Fibroblast of the aortic adventitia (primary cell): Measurements from ENCODE around the gene PNMA3. TPM values are rescaled to one million over a fixed set of nuclear protein-coding genes. Genes with fewer than 3 reads are reported as not detected.
"Not testable (repeated sequence)": the region's sequence is repeated elsewhere in the genome, so short reads cannot be mapped to it uniquely, and the experiment has no call there.

Experiments
- DNase-seq: peaks from one replicate; pipeline ENCODE4 v3.0.0-alpha.2; 2010; ENCODE audit warnings: low read depth
- H3K4me3 ChIP-seq: 2 replicates; pipeline ENCODE4 v1.5.1; 2011; ENCODE audit warnings: low read depth, mild to moderate bottlenecking, control low read depth, low read length, moderate library complexity
- CTCF ChIP-seq: IDR thresholded peaks from 2 replicates; pipeline ENCODE4 v1.5.1; 2011; ENCODE audit warnings: mild to moderate bottlenecking, low read length, control low read depth, inconsistent platforms; ENCODE audit not compliant: insufficient read depth
- total RNA-seq: library from RNA; depleted of rRNA; stranded (reverse); fragments of >200 nt; gene quantifications from 2 replicates; pipeline ENCODE4 v1.2.3, GENCODE V29; 2012; ENCODE audit warnings: low replicate concordance

PNMA3 gene
- total RNA-seq, 1 donor = under 0.01 TPM

DNA sequence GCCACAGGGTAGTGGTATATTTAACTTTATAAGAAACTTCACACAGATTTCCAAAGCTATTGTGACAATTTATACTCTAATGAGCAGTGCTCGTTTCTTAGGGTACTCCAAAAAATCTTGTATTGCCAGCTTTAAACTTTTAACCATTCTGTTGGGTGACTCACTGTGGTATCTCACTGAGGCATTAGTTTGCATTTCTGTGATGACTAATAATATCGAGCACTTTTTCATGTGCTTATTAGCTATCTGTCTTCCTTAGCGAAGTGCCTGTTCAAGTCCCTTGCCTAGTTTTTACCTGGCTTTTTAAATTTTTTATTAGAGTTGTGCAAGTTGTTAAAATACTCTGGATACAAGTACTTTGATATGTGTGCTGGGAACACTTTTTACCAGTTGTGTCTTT, 5.5 kb downstream of the PNMA3 start:
- peak; percentile 53 for DNase-seq
- TF ChIP-seq CTCF = no peak
- H3K4me3 ChIP-seq = no peak overlapping the region

DNA sequence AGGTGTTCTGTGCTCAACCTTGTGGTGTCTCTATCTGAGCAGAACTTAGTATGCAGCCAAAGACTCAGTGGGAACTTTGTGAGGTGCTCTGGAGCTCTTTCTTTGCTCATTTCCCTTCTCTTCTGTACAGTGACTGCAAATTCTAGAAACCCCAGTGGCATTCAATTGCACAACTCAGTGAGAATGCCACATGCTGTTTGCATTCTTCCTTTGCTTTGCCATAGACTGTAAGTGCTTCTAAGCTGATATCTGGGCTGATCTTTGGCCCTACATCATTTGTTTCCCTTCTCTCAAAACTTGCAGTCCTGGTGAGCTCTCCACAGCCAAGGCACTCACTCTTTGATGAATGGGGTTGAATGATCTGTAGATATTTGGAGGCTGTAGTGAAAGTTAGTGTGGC, 7.0 kb downstream of the PNMA3 start:
- H3K4me3 ChIP-seq = no peak overlapping the region
- DNase-seq = peak; percentile 52
- no peak for TF ChIP-seq CTCF

GRCh38 chrX:153064061-153064460, 7.8 kb downstream of the PNMA3 start:
- DNase-seq = no peak
- no peak overlapping the region for H3K4me3 ChIP-seq
- no peak for TF ChIP-seq CTCF

GRCh38 chrX:153065389-153065788, 9.1 kb downstream of the PNMA3 start:
- no peak overlapping the region for H3K4me3 ChIP-seq
- DNase-seq = no peak
- TF ChIP-seq CTCF = no peak

GRCh38 chrX:153066402-153066801, 10.1 kb downstream of the PNMA3 start:
- H3K4me3 ChIP-seq, DNase-seq: not testable (repeated sequence)

DNA sequence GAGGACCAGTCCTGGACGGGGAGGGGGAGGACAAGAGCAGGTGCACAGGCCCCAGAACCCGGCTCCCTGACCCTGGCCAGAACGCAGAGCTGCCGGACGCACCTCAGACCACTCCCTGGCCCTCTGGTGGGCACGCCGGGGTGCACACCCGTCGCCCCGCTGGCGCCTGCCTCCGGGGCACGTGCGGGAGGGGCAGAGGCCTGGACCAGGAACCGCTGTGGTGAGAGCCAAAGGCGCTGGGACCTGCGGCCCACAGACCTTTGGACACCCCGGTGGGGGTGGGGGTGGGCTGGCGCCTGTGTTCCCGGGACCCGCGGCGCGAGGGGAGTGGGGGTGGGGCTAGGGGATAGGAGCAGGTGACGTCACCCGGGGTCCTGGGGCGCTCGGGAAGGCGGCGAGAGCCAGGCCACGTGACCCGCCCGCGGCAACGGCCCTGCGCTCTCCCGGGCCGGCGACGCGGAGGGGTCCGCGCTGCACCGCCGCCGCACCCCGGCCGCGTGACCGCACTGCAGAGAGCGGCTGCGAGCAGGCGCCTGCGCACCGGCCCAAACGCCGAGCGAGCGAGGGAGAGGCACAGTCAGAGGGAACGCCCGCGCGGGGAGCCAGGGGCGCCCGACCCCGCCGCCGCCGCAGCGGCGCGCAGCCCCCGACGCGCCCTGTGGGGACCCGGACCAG, 15.8 kb downstream of the PNMA3 start, which contains the start of gene PNMA6A:
Gene PNMA6A, plus strand, starts transcription at position 546 of the 675 bp plus-strand sequence. CDS start 609 bp downstream, outside the sequence.
- not testable (repeated sequence) for H3K4me3 ChIP-seq, DNase-seq

GRCh38 chrX:153073331-153073730, 17.1 kb downstream of the PNMA3 start:
- not testable (repeated sequence) for DNase-seq, H3K4me3 ChIP-seq

GRCh38 chrX:153074262-153074899, 18.1 kb downstream of the PNMA3 start:
- DNase-seq = no peak
- TF ChIP-seq CTCF = no peak
- H3K4me3 ChIP-seq = no peak overlapping the region
